HG02571 (cell line): Measurements from ENCODE around the gene KIF18B.

Experiments used
- ATAC-seq: cut with Tn5 transposase; IDR thresholded peaks from one replicate; pipeline ENCODE4 v1.9.1; 2021; ENCODE audit warnings: mild to moderate bottlenecking, moderate library complexity; ENCODE audit not compliant: unreplicated experiment

The KIF18B gene

GRCh38 chr17:44884941-44885340 lies 62.6 kb downstream of the KIF18B start:
- ATAC-seq = no peak

GRCh38 chr17:44881145-44881544 lies 66.4 kb downstream of the KIF18B start:
- ATAC-seq = no peak

GRCh38 chr17:44880062-44880461 lies 67.5 kb downstream of the KIF18B start:
- no peak for ATAC-seq

GRCh38 chr17:44879376-44879775 lies 68.2 kb downstream of the KIF18B start:
- no peak for ATAC-seq

- ATAC-seq = no peak
These were observed 68.8 kb downstream of the KIF18B start for GRCh38 chr17:44878627-44879221.

GRCh38 chr17:44877121-44877520 lies 70.5 kb downstream of the KIF18B start:
- ATAC-seq = no peak

GRCh38 chr17:44875761-44876160 lies 71.8 kb downstream of the KIF18B start:
- ATAC-seq = no peak
